Astrocyte (in vitro differentiated cells and primary cell): ENCODE measurements around the gene RNF44. TPM values are rescaled to one million over a fixed set of nuclear protein-coding genes. Genes with fewer than 3 reads are reported as not detected.

ENCODE experiments used
- DNase-seq: peaks from one replicate; pipeline ENCODE4 v3.0.0-alpha.2; 2010; ENCODE audit warnings: low read depth
- FAIRE-seq: peaks from 2 replicates; lab custom pipeline; 2011; peaks lifted over from hg19 to GRCh38; lab: Jason Lieb, UNC
- H2AFZ ChIP-seq: 2 replicates; pipeline ENCODE4 v1.6.0; 2012; ENCODE audit warnings: low read depth, low read length, inconsistent platforms
- H3K27ac ChIP-seq: 2 replicates; pipeline ENCODE4 v1.5.1; 2011; ENCODE audit warnings: low read depth, low read length, inconsistent platforms
- H3K27me3 ChIP-seq: 2 replicates; pipeline ENCODE4 v1.6.0; 2011; ENCODE audit warnings: low read length, inconsistent platforms; ENCODE audit not compliant: insufficient read depth
- H3K36me3 ChIP-seq: 2 replicates; pipeline ENCODE4 v1.5.1; 2011; ENCODE audit warnings: low read length, inconsistent platforms; ENCODE audit not compliant: insufficient read depth
- H3K4me1 ChIP-seq: 2 replicates; pipeline ENCODE4 v1.5.1; 2011; ENCODE audit warnings: low read length, inconsistent platforms; ENCODE audit not compliant: insufficient read depth
- H3K4me2 ChIP-seq: 2 replicates; pipeline ENCODE4 v1.6.0; 2012; ENCODE audit warnings: low read length, inconsistent platforms
- H3K4me3 ChIP-seq: 2 replicates; pipeline ENCODE4 v1.5.1; 2011; ENCODE audit warnings: low read depth, mild to moderate bottlenecking, low read length, inconsistent platforms; ENCODE audit not compliant: insufficient read depth
- H3K79me2 ChIP-seq: 2 replicates; pipeline ENCODE4 v1.6.0; 2012; ENCODE audit warnings: mild to moderate bottlenecking, low read length, inconsistent platforms; ENCODE audit not compliant: insufficient read depth
- H3K9ac ChIP-seq: 2 replicates; pipeline ENCODE4 v1.6.0; 2012; ENCODE audit warnings: mild to moderate bottlenecking, low read length, inconsistent platforms
- H3K9me3 ChIP-seq: 2 replicates; pipeline ENCODE4 v1.5.1; 2012; ENCODE audit warnings: low read depth, mild to moderate bottlenecking, low read length, inconsistent platforms; ENCODE audit not compliant: insufficient read depth
- H4K20me1 ChIP-seq: 2 replicates; pipeline ENCODE4 v1.6.0; 2012; ENCODE audit warnings: low read length, inconsistent platforms; ENCODE audit not compliant: insufficient read depth
- H3K27ac Mint-ChIP-seq: one replicate; pipeline ENCODE4 v1.8.0; 2021; ENCODE audit warnings: mild to moderate bottlenecking, mixed read lengths; ENCODE audit not compliant: unreplicated experiment
- H3K27me3 Mint-ChIP-seq: one replicate; pipeline ENCODE4 v1.8.0; 2021; ENCODE audit warnings: low read depth, mixed read lengths; ENCODE audit not compliant: unreplicated experiment
- H3K36me3 Mint-ChIP-seq: one replicate; pipeline ENCODE4 v1.8.0; 2021; ENCODE audit warnings: low read depth, mixed read lengths; ENCODE audit not compliant: unreplicated experiment
- H3K4me1 Mint-ChIP-seq: one replicate; pipeline ENCODE4 v1.8.0; 2021; ENCODE audit warnings: low read depth, mixed read lengths; ENCODE audit not compliant: unreplicated experiment
- H3K4me3 Mint-ChIP-seq: one replicate; pipeline ENCODE4 v1.8.0; 2021; ENCODE audit warnings: mild to moderate bottlenecking, moderate library complexity, mixed read lengths; ENCODE audit not compliant: unreplicated experiment
- H3K9me3 Mint-ChIP-seq: one replicate; pipeline ENCODE4 v1.8.0; 2021; ENCODE audit warnings: mild to moderate bottlenecking, mixed read lengths; ENCODE audit not compliant: unreplicated experiment
- EZH2 ChIP-seq: IDR thresholded peaks from 2 replicates; pipeline ENCODE4 v1.6.1; 2012; ENCODE audit warnings: mild to moderate bottlenecking, low read length, inconsistent platforms; ENCODE audit not compliant: insufficient read depth
- total RNA-seq: library from RNA; stranded (reverse); gene quantifications from 2 replicates; pipeline ENCODE4 v1.2.1, GENCODE V29; 2021
- TF ChIP-seq, protein P1 (sequence below): IDR thresholded peaks from 2 replicates; pipeline ENCODE4 v1.5.1; 2011; ENCODE audit warnings: low read depth, mild to moderate bottlenecking, inconsistent platforms, low read length, moderate library complexity; ENCODE audit not compliant: insufficient read depth

Gene RNF44
- total RNA-seq, 1 donor from 2014 or later = 59.8 TPM

DNA sequence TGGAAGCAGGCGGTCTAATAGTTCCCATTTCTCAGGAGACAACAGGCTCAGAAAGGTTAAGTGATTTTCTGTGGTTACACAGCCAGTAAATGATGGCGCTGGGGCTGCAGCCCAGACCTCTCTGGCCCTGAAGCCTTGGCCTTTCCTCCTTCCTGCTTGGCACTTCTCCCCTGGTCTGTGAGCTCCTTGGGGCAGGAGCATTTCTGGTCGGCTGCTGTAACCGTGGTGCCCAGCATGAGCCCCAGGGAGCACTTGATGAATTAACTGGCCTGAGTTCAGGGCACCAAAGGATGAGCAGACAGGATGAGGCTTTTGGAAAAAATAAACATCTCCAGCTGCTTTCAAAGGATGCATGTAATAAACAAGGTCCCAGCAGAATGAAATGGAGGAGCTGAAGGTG is 42.1 kb upstream of the RNF44 start:
- no peak overlapping the region for H3K4me2 ChIP-seq
- H3K4me1 Mint-ChIP-seq = no peaks in the 10 kb centered on the region
- FAIRE-seq (no peak), DNase-seq (no peak)
- H3K27me3 ChIP-seq = no peaks in the 10 kb centered on the region
- no peak overlapping the region for H3K4me3 ChIP-seq
- TF ChIP-seq EZH2 = no peak
- TF ChIP-seq, protein P1, sequence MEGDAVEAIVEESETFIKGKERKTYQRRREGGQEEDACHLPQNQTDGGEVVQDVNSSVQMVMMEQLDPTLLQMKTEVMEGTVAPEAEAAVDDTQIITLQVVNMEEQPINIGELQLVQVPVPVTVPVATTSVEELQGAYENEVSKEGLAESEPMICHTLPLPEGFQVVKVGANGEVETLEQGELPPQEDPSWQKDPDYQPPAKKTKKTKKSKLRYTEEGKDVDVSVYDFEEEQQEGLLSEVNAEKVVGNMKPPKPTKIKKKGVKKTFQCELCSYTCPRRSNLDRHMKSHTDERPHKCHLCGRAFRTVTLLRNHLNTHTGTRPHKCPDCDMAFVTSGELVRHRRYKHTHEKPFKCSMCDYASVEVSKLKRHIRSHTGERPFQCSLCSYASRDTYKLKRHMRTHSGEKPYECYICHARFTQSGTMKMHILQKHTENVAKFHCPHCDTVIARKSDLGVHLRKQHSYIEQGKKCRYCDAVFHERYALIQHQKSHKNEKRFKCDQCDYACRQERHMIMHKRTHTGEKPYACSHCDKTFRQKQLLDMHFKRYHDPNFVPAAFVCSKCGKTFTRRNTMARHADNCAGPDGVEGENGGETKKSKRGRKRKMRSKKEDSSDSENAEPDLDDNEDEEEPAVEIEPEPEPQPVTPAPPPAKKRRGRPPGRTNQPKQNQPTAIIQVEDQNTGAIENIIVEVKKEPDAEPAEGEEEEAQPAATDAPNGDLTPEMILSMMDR = no peak
- H3K9ac ChIP-seq = no peak overlapping the region
- no peak overlapping the region for H2AFZ ChIP-seq
- H4K20me1 ChIP-seq = no peaks in the 10 kb centered on the region
- no peak overlapping the region for H3K4me3 Mint-ChIP-seq
- no peaks in the 10 kb centered on the region for H3K36me3 ChIP-seq
- H3K9me3 Mint-ChIP-seq = no peaks in the 10 kb centered on the region
- H3K27me3 Mint-ChIP-seq = peaks cover 27% of the 10 kb centered on the region
- no peaks in the 10 kb centered on the region for H3K9me3 ChIP-seq
- no peaks in the 10 kb centered on the region for H3K79me2 ChIP-seq
- H3K36me3 Mint-ChIP-seq = no peaks in the 10 kb centered on the region
- H3K27ac ChIP-seq = no peak overlapping the region
- no peak overlapping the region for H3K27ac Mint-ChIP-seq
- no peaks in the 10 kb centered on the region for H3K4me1 ChIP-seq

DNA sequence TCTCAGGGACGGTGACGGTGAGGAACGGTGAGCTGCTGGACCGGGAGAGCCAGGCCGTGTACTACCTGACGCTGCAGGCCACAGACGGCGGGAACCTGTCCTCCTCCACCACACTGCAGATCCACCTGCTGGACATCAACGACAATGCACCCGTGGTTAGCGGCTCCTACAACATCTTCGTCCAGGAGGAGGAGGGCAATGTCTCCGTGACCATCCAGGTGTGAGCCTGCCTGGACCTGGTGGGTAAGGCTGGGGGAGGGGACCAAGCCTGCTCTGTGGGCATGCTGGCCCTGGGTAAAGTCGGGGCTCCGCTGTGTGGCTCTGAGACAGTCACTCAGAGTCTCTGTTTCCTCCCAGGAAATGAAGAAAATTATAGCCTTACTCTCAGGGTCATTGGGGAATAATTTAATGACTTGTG is 41.2 kb upstream of the RNF44 start:
- Histone ChIP-seq H3K9me3 (no peaks in the 10 kb centered on the region), H3K27ac (no peak overlapping the region), H3K4me2 (no peak overlapping the region), H2AFZ (no peak overlapping the region), H3K4me3 (no peak overlapping the region), H3K4me1 (no peaks in the 10 kb centered on the region), H3K79me2 (no peaks in the 10 kb centered on the region), H3K27me3 (peaks cover 3% of the 10 kb centered on the region), H3K9ac (no peak overlapping the region), H3K36me3 (no peaks in the 10 kb centered on the region), H4K20me1 (no peaks in the 10 kb centered on the region)
- peaks cover 28% of the 10 kb centered on the region for H3K27me3 Mint-ChIP-seq
- TF ChIP-seq, protein P1 = peak; percentile 31
- no peak for TF ChIP-seq EZH2
- H3K4me1 Mint-ChIP-seq = no peaks in the 10 kb centered on the region
- FAIRE-seq (no peak), DNase-seq (peak; percentile 14)
- no peak overlapping the region for H3K27ac Mint-ChIP-seq
- no peaks in the 10 kb centered on the region for H3K9me3 Mint-ChIP-seq
- no peak overlapping the region for H3K4me3 Mint-ChIP-seq
- H3K36me3 Mint-ChIP-seq = no peaks in the 10 kb centered on the region

DNA sequence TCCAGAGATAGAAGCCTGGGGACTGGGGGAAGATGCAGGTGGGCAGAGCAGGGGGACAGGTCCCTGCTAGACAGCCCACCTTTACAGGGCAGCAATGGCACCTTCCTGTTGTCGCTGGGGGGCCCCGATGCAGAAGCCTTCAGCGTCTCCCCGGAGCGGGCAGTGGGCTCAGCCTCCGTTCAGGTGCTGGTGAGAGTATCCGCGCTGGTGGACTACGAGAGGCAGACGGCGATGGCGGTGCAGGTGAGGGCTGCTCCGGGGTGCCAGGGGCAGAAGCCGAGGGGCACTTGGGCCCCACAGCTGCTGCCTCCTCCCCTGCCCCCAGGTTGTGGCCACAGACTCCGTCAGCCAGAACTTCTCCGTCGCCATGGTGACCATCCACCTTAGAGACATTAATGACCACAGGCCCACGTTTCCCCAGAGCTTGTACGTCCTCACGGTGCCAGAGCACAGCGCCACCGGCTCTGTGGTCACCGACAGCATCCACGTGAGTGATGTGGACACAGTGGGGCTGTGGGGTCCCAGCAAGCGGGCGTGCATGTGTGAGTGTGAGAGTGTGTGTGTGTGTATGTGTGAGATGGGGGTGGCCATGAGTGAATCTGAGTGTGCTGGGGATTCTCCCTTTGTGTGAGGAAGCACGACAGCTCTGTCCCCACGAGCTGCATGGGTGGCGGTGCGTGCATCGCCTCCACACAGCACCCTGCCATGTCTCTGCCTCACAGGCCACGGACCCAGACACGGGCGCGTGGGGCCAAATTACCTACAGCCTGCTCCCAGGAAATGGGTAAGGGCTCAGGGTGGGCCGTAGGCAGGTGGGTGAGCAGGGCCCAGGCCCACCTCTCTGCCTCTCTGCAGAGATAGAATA is 40.3 kb upstream of the RNF44 start:
- no peaks in the 10 kb centered on the region for H3K36me3 Mint-ChIP-seq
- H3K4me1 Mint-ChIP-seq = no peaks in the 10 kb centered on the region
- Histone ChIP-seq H3K9me3 (no peaks in the 10 kb centered on the region), H3K4me2 (no peak overlapping the region), H3K27me3 (peaks cover 3% of the 10 kb centered on the region), H4K20me1 (no peaks in the 10 kb centered on the region), H3K79me2 (no peaks in the 10 kb centered on the region), H3K4me3 (no peak overlapping the region), H3K4me1 (no peaks in the 10 kb centered on the region), H3K36me3 (no peaks in the 10 kb centered on the region), H2AFZ (no peak overlapping the region), H3K9ac (no peak overlapping the region), H3K27ac (no peak overlapping the region)
- no peaks in the 10 kb centered on the region for H3K9me3 Mint-ChIP-seq
- no peak overlapping the region for H3K4me3 Mint-ChIP-seq
- FAIRE-seq (no peak), DNase-seq (no peak)
- TF ChIP-seq EZH2 = no peak
- TF ChIP-seq, protein P1 = no peak
- peak overlapping the region; percentile 66 for H3K27ac Mint-ChIP-seq
- peaks cover 33% of the 10 kb centered on the region for H3K27me3 Mint-ChIP-seq
